H9 (cell line): ENCODE measurements around the gene DEGS2. TPM values are rescaled to one million over a fixed set of nuclear protein-coding genes. Genes with fewer than 3 reads are reported as not detected.

Experiments
- DNase-seq: peaks from one replicate; pipeline ENCODE4 v3.0.0-alpha.2; 2017
- H2AFZ ChIP-seq: one replicate; pipeline ENCODE4 v1.6.1; 2013; ENCODE audit warnings: mild to moderate bottlenecking, low read length, control low read depth, moderate library complexity
- H2AK5ac ChIP-seq: 2 replicates; pipeline ENCODE4 v1.6.1; 2013; ENCODE audit warnings: low read length, control low read depth, mixed read lengths; ENCODE audit not compliant: insufficient read length
- H2BK120ac ChIP-seq: one replicate; pipeline ENCODE4 v1.6.1; 2013; ENCODE audit warnings: low read depth, mild to moderate bottlenecking, low read length, control low read depth, inconsistent platforms; ENCODE audit not compliant: poor library complexity, severe bottlenecking
- H2BK12ac ChIP-seq: 2 replicates; pipeline ENCODE4 v1.6.1; 2013; ENCODE audit warnings: low read length, control low read depth, mixed read lengths, low read depth; ENCODE audit not compliant: insufficient read length
- H2BK15ac ChIP-seq: 2 replicates; pipeline ENCODE4 v1.6.1; 2013; ENCODE audit warnings: low read depth, low read length, control low read depth
- H2BK20ac ChIP-seq: one replicate; pipeline ENCODE4 v1.6.1; 2013; ENCODE audit warnings: low read depth, mild to moderate bottlenecking, low read length, control low read depth, inconsistent platforms; ENCODE audit not compliant: poor library complexity, severe bottlenecking
- H2BK5ac ChIP-seq: 2 replicates; pipeline ENCODE4 v1.6.1; 2013; ENCODE audit warnings: low read length, control low read depth, mixed read lengths; ENCODE audit not compliant: insufficient read length
- H3K14ac ChIP-seq: 2 replicates; pipeline ENCODE4 v1.6.1; 2013; ENCODE audit warnings: low read length, control low read depth; ENCODE audit not compliant: insufficient read depth
- H3K18ac ChIP-seq: 2 replicates; pipeline ENCODE4 v1.6.1; 2013; ENCODE audit warnings: low read depth, mild to moderate bottlenecking, mixed read lengths, low read length, control low read depth; ENCODE audit not compliant: insufficient read length
- H3K23ac ChIP-seq: 2 replicates; pipeline ENCODE4 v1.6.1; 2013; ENCODE audit warnings: low read length, control low read depth, mixed read lengths, low read depth; ENCODE audit not compliant: insufficient read length
- H3K23me2 ChIP-seq: 2 replicates; pipeline ENCODE4 v1.6.1; 2013; ENCODE audit warnings: low read depth, mild to moderate bottlenecking, mixed read lengths, low read length, control low read depth; ENCODE audit not compliant: insufficient read length, poor library complexity, severe bottlenecking
- H3K27ac ChIP-seq: 2 replicates; pipeline ENCODE4 v1.5.1; 2013; ENCODE audit warnings: low read length, control low read depth, mixed read lengths, low read depth; ENCODE audit not compliant: insufficient read length
- H3K27me3 ChIP-seq: 2 replicates; pipeline ENCODE4 v1.6.1; 2013; ENCODE audit warnings: low read length, control low read depth, inconsistent platforms; ENCODE audit not compliant: insufficient read depth
- H3K4ac ChIP-seq: 2 replicates; pipeline ENCODE4 v1.6.1; 2013; ENCODE audit warnings: low read depth, mild to moderate bottlenecking, control low read depth, inconsistent platforms, low read length, moderate library complexity
- H3K4me1 ChIP-seq: 2 replicates; pipeline ENCODE4 v1.6.1; 2013; ENCODE audit warnings: low read length, control low read depth, inconsistent platforms; ENCODE audit not compliant: insufficient read depth
- H3K4me2 ChIP-seq: 2 replicates; pipeline ENCODE4 v1.6.1; 2013; ENCODE audit warnings: low read length, control low read depth, mixed read lengths; ENCODE audit not compliant: insufficient read length, insufficient read depth
- H3K56ac ChIP-seq: 2 replicates; pipeline ENCODE4 v1.6.1; 2013; ENCODE audit warnings: low read depth, mild to moderate bottlenecking, mixed read lengths, low read length, control low read depth; ENCODE audit not compliant: insufficient read length
- H3K79me1 ChIP-seq: 2 replicates; pipeline ENCODE4 v1.6.1; 2013; ENCODE audit warnings: low read depth, mild to moderate bottlenecking, moderate library complexity, low read length, control low read depth, inconsistent platforms; ENCODE audit not compliant: insufficient read depth, poor library complexity, severe bottlenecking
- H3K79me2 ChIP-seq: 2 replicates; pipeline ENCODE4 v1.6.1; 2013; ENCODE audit warnings: low read length, control low read depth, inconsistent platforms; ENCODE audit not compliant: insufficient read depth
- H3K9ac ChIP-seq: 2 replicates; pipeline ENCODE4 v1.6.1; 2013; ENCODE audit warnings: low read length, control low read depth, mixed read lengths; ENCODE audit not compliant: insufficient read length; ENCODE audit errors: extremely low read depth
- H3K9me3 ChIP-seq: one replicate; pipeline ENCODE4 v1.6.1; 2013; ENCODE audit warnings: low read depth, low read length, inconsistent platforms; ENCODE audit not compliant: control insufficient read depth
- H3T11ph ChIP-seq: one replicate; pipeline ENCODE4 v1.6.1; 2013; ENCODE audit warnings: mild to moderate bottlenecking, low read length, control low read depth, inconsistent platforms
- H4K20me1 ChIP-seq: one replicate; pipeline ENCODE4 v1.6.1; 2013; ENCODE audit not compliant: control insufficient read depth, insufficient read length, insufficient read depth
- H4K5ac ChIP-seq: 2 replicates; pipeline ENCODE4 v1.6.1; 2013; ENCODE audit warnings: low read depth, mild to moderate bottlenecking, mixed read lengths, low read length, control low read depth; ENCODE audit not compliant: insufficient read length
- H4K8ac ChIP-seq: replicated peaks from 2 replicates; pipeline ENCODE4 v1.6.1; 2013; ENCODE audit warnings: low read length, control low read depth, mixed read lengths, low read depth; ENCODE audit not compliant: insufficient read length
- H4K91ac ChIP-seq: 2 replicates; pipeline ENCODE4 v1.6.1; 2013; ENCODE audit warnings: low read depth, mild to moderate bottlenecking, moderate library complexity, mixed read lengths, low read length, control low read depth; ENCODE audit not compliant: insufficient read length
- H3K27ac Mint-ChIP-seq, 3 experiments: 2 replicates in 2 of 3; 3 replicates in 1 of 3; pipeline ENCODE4 v1.8.0; 2020 to 2021; ENCODE audit warnings: mixed read lengths in 3 of 3, mild to moderate bottlenecking in 1 of 3, moderate library complexity in 1 of 3
- H3K27me3 Mint-ChIP-seq: 2 replicates; pipeline ENCODE4 v1.8.0; 2021; ENCODE audit warnings: low read depth, mild to moderate bottlenecking, moderate library complexity, mixed read lengths
- H3K36me3 Mint-ChIP-seq, 3 experiments: 2 replicates in 2 of 3; 3 replicates in 1 of 3; pipeline ENCODE4 v1.8.0; 2020 to 2021; ENCODE audit warnings: low read depth in 3 of 3, mixed read lengths in 3 of 3; ENCODE audit not compliant: insufficient read depth in 1 of 3
- H3K4me1 Mint-ChIP-seq, 2 experiments: 2 replicates each; pipeline ENCODE4 v1.8.0; 2020; ENCODE audit warnings: mixed read lengths in 2 of 2
- H3K4me3 Mint-ChIP-seq, 2 experiments: 2 replicates in 1 of 2; 3 replicates in 1 of 2; pipeline ENCODE4 v1.8.0; 2020 to 2021; ENCODE audit warnings: mild to moderate bottlenecking in 2 of 2, mixed read lengths in 2 of 2, moderate library complexity in 1 of 2
- H3K9me3 Mint-ChIP-seq, 2 experiments: 2 replicates in 1 of 2; 3 replicates in 1 of 2; pipeline ENCODE4 v1.8.0; 2020; ENCODE audit warnings: mild to moderate bottlenecking in 2 of 2, mixed read lengths in 2 of 2, moderate library complexity in 1 of 2
- CTCF ChIP-seq: fragments of 200-600 bp; sonication (generic); conservative IDR thresholded peaks from 3 replicates; pipeline ENCODE4 v1.8.0; 2021; ENCODE audit warnings: antibody characterized with exemption, mild to moderate bottlenecking
- WGBS: extraction: QIAGEN DNeasy Blood & Tissue Kit; methylation state at CpG from one replicate; pipeline ENCODE4 v1.1.7; 2013; ENCODE audit warnings: missing lambda C conversion rate, low lambda C conversion rate, mixed read lengths; ENCODE audit not compliant: insufficient read length; ENCODE audit errors: extremely low coverage; 5-methylcytosine and 5-hydroxymethylcytosine counted together
- total RNA-seq: library from RNA; stranded (reverse); gene quantifications from 2 replicates; pipeline ENCODE4 v1.2.1, GENCODE V29; 2021

DEGS2 gene
- total RNA-seq, 1 experiment from 2014 or later, result 0.72 TPM

GRCh38 chr14:100178691-100179090 is 19.2 kb upstream of the DEGS2 start:
- peaks cover 3 to 7% of the 10 kb centered on the region in 2 experiments; a peak in 4 of 5 replicates for H3K9me3 Mint-ChIP-seq
- Histone ChIP-seq H3K23ac (no peak overlapping the region), H3K9me3 (no peaks in the 10 kb centered on the region), H2AK5ac (no peak overlapping the region), H2BK20ac (no peak overlapping the region), H3T11ph (no peak overlapping the region), H4K20me1 (no peaks in the 10 kb centered on the region), H3K79me1 (no peaks in the 10 kb centered on the region), H2BK120ac (no peak overlapping the region), H3K27me3 (no peaks in the 10 kb centered on the region), H3K18ac (no peak overlapping the region), H3K4me2 (no peak overlapping the region), H3K14ac (no peak overlapping the region), H4K8ac (no peak overlapping the region), H2BK5ac (no peak overlapping the region), H3K79me2 (no peaks in the 10 kb centered on the region), H4K5ac (no peak overlapping the region), H3K4me1 (no peaks in the 10 kb centered on the region), H3K56ac (no peak overlapping the region), H2BK12ac (no peak overlapping the region), H2AFZ (no peak overlapping the region), H3K23me2 (peaks cover 5% of the 10 kb centered on the region), H4K91ac (no peak overlapping the region), H3K9ac (no peak overlapping the region), H2BK15ac (no peak overlapping the region), H3K4ac (no peak overlapping the region), H3K27ac (no peak overlapping the region)
- no peak overlapping the region for H3K4me3 Mint-ChIP-seq
- WGBS, result no CpG with 5 or more reads among the region's 7 CpGs
- peaks cover 6% of the 10 kb centered on the region for H3K27me3 Mint-ChIP-seq
- peaks cover 0 to 4% (median 0%) of the 10 kb centered on the region in 3 experiments; a peak in 1 of 7 replicates for H3K36me3 Mint-ChIP-seq
- no peak for DNase-seq
- no peak overlapping the region for H3K27ac Mint-ChIP-seq
- TF ChIP-seq CTCF, result no peak
- no peaks in the 10 kb centered on the region for H3K4me1 Mint-ChIP-seq
